GM12872 (cell line): ENCODE results near the gene ADSL.

Experiments
- CTCF ChIP-seq: IDR thresholded peaks from 3 replicates; pipeline ENCODE4 v1.5.1; 2011; ENCODE audit warnings: low read depth, mild to moderate bottlenecking, low read length, moderate library complexity; ENCODE audit not compliant: insufficient read depth

ADSL gene

GRCh38 chr22:40310081-40310767, 36.1 kb upstream of the ADSL start:
- no peak for TF ChIP-seq CTCF

- TF ChIP-seq CTCF = no peak
These were observed 35.6 kb upstream of the ADSL start for GRCh38 chr22:40310768-40311120.

- no peak for TF ChIP-seq CTCF
These were observed 34.2 kb upstream of the ADSL start for GRCh38 chr22:40312050-40312449.

- TF ChIP-seq CTCF = no peak
These were observed 33.3 kb upstream of the ADSL start for GRCh38 chr22:40313007-40313406.

GRCh38 chr22:40314041-40314440, 32.3 kb upstream of the ADSL start:
- no peak for TF ChIP-seq CTCF

GRCh38 chr22:40320687-40321086, 25.6 kb upstream of the ADSL start:
- TF ChIP-seq CTCF = no peak

GRCh38 chr22:40322021-40322420, 24.3 kb upstream of the ADSL start:
- TF ChIP-seq CTCF = no peak
